Suprapubic skin (tissue), 4 donors: Measurements from ENCODE around the gene CDC42SE2.

ENCODE experiments used
- EP300 ChIP-seq: sonication (generic); formaldehyde crosslinking; IDR thresholded peaks from one replicate; pipeline ENCODE4 v1.6.1; 2017; ENCODE audit warnings: antibody characterized with exemption
- POLR2A ChIP-seq, 2 donors: fragments of 450-650 bp; IDR thresholded peaks; one replicate each; pipeline ENCODE4 v1.6.1; 2017; ENCODE audit warnings: antibody characterized with exemption in 2 of 2, mild to moderate bottlenecking in 2 of 2, moderate library complexity in 2 of 2
- POLR2AphosphoS5 ChIP-seq, 3 donors: sonication (generic); formaldehyde crosslinking; IDR thresholded peaks; one replicate each; pipeline ENCODE4 v1.6.1; 2017; ENCODE audit warnings: antibody characterized with exemption in 3 of 3
- TF ChIP-seq, protein P1 (sequence below), 2 donors: fragments of 200-600 bp in 1 of 2; fragments of 450-650 bp in 1 of 2; sonication (generic) in 1 of 2; IDR thresholded peaks; one replicate each; pipeline ENCODE4 v1.5.1; 2016 to 2019; ENCODE audit warnings: antibody characterized with exemption in 2 of 2, mild to moderate bottlenecking in 1 of 2, moderate library complexity in 1 of 2

DNA sequence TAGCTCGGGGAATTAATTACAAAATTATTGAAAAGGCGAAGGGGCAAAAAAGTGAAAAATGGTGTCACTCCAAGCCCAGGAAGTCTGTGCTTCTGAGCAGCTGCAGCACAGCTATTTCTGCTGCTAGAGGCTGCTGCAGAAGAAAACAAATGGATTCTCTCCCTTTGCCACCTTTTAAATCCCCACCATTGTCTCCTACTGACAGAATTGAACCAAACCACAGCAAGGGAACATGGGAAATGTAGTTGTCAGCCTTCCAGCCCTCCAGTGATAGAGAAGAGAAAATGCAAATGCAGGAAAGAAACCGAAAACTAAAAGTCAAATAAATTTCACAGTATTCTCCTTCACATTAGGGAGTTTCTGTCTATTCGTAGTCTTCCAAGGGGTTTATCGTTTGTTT lies 33.4 kb upstream of the CDC42SE2 start:
- no peak for TF ChIP-seq POLR2A (IDR thresholded peaks at IDR 0.05)
- TF ChIP-seq, protein P1, sequence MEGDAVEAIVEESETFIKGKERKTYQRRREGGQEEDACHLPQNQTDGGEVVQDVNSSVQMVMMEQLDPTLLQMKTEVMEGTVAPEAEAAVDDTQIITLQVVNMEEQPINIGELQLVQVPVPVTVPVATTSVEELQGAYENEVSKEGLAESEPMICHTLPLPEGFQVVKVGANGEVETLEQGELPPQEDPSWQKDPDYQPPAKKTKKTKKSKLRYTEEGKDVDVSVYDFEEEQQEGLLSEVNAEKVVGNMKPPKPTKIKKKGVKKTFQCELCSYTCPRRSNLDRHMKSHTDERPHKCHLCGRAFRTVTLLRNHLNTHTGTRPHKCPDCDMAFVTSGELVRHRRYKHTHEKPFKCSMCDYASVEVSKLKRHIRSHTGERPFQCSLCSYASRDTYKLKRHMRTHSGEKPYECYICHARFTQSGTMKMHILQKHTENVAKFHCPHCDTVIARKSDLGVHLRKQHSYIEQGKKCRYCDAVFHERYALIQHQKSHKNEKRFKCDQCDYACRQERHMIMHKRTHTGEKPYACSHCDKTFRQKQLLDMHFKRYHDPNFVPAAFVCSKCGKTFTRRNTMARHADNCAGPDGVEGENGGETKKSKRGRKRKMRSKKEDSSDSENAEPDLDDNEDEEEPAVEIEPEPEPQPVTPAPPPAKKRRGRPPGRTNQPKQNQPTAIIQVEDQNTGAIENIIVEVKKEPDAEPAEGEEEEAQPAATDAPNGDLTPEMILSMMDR (IDR thresholded peaks at IDR 0.05): no peak
- no peak for TF ChIP-seq EP300
- TF ChIP-seq POLR2AphosphoS5 (IDR thresholded peaks at IDR 0.05): no peak
